HG03175 (cell line): ENCODE data around the gene MDH2.
"Not testable (repeated sequence)": the region's sequence is repeated elsewhere in the genome, so short reads cannot be mapped to it uniquely, and the experiment has no call there.

Experiments
- ATAC-seq: cut with Tn5 transposase; IDR thresholded peaks from one replicate; pipeline ENCODE4 v1.9.1; 2021; ENCODE audit warnings: mild to moderate bottlenecking, moderate library complexity; ENCODE audit not compliant: unreplicated experiment

MDH2 gene

DNA sequence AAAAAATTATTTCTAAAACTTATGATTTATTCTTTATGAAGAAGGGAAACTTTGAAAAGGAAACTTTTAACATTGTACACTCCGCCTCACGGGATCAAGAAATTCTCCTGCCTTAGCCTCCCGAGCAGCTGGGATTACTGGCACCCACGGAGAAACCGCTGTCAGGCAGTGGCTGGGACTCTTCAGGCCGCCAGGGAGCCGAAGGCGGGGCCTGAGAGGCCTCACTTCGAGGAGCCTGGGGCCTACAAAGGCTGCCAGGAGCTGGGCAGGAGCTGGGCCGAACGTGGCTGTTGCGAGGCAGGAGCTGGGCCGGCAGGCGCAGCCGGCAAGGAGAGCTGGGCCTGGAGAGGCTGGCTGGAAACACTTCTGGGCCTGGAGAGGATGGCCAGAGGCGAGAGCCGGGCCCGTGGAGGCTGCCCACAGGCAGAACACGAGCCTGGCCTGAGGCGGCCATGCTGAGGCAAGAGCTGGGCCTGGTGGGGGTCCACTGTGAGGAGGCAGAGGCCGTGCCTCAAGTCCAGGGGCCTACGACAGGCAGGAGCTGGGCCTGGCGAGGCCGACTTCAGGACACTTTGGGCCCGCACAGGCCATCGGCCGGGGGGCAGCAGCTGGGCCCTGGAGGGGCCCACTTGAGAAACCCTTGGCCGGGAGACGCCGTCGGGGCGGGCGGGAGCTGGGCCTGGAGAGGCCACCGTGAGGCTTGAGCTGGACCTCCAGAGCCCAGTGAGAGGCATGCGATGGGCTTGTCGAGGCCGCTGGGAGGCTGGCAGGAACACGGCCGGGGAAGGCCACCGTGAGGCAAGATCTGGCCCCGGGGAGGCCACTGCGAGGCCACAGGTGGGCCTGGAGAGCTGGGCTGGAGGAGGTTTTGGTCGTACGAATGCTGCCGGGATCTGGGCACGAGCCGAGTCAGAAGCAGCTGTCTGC, 23.7 kb downstream of the MDH2 start:
- ATAC-seq: no peak

DNA sequence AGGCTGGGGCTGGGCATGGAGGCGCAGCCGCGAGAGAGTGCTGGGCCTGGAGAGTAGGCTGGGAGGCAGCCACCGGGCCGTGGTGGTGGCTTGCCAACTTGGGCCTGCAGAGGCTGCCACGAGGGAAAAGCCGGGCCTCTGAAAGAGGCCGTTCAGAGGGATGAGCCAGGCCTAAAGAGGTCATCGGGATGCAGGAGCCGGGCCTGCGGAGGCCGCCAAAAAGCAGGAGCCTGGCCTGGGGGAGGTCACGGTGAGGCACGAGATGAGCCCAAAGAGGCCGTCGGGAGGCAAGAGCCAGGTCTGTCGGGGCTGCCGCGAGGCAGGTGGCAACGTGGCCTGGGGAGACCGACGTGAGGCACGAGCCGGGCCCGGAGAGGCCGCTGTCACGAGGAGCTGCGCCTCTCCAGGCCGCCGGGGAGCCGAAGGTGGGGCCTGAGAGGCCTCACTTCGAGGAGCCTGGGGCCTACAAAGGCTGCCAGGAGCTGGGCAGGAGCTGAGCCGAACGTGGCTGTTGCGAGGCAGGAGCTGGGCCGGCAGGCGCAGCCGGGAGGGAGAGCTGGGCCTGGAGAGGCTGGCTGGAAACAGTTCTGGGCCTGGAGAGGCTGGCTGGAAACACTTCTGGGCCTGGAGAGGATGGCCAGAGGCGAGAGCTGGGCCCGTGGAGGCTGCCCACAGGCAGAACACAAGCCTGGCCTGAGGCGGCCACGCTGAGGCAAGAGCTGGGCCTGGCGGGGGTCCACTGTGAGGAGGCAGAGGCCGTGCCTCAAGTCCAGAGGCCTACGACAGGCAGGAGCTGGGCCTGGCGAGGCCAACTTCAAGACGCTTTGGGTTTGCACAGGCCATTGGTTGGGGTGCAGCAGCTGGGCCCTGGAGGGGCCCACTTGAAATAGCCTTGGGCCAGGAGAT, 24.6 kb downstream of the MDH2 start:
- ATAC-seq: no peak

GRCh38 chr7:76073335-76073990, 25.6 kb downstream of the MDH2 start:
- ATAC-seq: no peak

DNA sequence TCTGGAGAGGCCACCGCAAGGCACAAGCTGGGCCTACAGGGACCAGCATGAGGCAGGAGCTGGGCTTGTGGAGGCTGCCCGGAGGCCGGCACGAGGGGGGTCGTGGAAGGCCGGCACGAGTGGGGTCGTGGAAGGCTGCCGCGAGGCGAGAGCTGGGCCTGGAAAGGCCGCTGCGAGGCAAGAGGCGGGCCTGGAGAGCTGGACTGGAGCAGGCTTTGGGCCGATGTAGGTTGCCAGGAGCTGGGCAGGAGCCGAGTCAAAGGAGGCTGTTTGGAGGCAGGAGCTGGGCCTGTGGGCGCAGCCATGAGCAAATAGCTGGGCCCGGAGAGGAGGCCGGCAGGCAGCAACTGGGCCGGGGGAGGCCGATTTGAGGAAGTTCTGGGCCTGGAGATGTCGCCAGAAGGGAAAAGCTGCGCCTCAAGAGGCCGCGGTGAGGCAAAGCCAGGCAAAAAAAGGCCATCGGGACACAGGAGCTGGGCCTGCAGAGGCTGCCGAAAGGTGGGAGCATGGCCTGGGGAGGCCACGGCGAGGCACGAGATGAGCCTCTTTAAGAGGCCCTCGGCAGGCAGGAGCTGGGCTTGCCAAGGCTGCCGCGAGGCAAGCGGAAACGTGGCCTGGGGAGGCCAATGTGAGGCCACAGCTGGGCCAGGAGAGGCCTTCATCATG, 26.5 kb downstream of the MDH2 start:
- no peak for ATAC-seq

GRCh38 chr7:76074972-76075370, 27.1 kb downstream of the MDH2 start:
- no peak for ATAC-seq

GRCh38 chr7:76076995-76077394, 29.1 kb downstream of the MDH2 start:
- ATAC-seq: no peak

GRCh38 chr7:76077435-76077834, 29.5 kb downstream of the MDH2 start:
- ATAC-seq: no peak

DNA sequence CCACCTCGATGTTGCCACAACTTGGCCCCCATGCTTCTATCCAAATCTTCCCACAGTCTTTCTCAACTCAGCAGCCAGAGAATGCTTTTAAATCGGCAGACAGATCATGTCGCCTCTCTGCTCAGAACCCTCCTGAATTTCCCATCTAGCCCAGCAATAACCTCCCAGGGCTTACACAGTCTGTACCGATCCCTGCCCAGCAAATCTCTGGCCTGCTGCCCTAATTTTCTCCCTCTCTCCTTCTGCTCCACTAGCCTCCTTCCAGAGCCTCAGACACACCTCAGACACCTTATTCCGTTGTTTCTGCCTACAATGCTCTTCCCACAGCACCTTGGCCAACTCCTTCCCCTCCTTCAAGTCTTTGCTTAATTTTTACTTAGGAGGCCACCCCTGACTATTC, 32.3 kb downstream of the MDH2 start:
- no peak for ATAC-seq

GRCh38 chr7:76084115-76084514, 36.2 kb downstream of the MDH2 start:
- not testable (repeated sequence) for ATAC-seq

- ATAC-seq: no peak
Measured at GRCh38 chr7:76086070-76086469, 38.2 kb downstream of the MDH2 start.

- ATAC-seq: not testable (repeated sequence)
Measured at GRCh38 chr7:76087362-76087791, 39.5 kb downstream of the MDH2 start.

GRCh38 chr7:76089865-76090475, 42.1 kb downstream of the MDH2 start:
- ATAC-seq: no peak

GRCh38 chr7:76091506-76091905, 43.6 kb downstream of the MDH2 start:
- ATAC-seq: no peak

DNA sequence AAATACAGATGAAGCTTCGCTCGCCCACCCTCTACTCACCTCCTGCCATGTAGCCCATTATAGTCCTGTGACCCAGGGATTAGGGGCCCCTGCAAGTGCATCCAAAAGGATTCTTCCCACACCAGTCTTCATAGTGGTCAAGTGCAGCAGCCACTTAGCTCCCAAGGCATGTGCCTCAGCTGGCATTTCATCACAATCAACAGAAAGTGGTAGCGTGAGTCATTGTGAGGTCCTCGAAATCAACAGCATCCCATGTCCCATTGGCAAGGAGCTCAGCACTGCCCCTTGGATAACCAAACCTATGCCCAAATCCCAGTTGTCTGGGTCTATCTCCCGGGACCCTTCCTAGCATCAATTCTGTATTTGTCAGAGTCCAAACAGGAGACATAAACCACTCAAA, 45.6 kb downstream of the MDH2 start:
- ATAC-seq: not testable (repeated sequence)

- not testable (repeated sequence) for ATAC-seq
Measured at GRCh38 chr7:76094326-76094725, 46.4 kb downstream of the MDH2 start.

- ATAC-seq: no peak
Measured at GRCh38 chr7:76095908-76096307, 48.0 kb downstream of the MDH2 start.

DNA sequence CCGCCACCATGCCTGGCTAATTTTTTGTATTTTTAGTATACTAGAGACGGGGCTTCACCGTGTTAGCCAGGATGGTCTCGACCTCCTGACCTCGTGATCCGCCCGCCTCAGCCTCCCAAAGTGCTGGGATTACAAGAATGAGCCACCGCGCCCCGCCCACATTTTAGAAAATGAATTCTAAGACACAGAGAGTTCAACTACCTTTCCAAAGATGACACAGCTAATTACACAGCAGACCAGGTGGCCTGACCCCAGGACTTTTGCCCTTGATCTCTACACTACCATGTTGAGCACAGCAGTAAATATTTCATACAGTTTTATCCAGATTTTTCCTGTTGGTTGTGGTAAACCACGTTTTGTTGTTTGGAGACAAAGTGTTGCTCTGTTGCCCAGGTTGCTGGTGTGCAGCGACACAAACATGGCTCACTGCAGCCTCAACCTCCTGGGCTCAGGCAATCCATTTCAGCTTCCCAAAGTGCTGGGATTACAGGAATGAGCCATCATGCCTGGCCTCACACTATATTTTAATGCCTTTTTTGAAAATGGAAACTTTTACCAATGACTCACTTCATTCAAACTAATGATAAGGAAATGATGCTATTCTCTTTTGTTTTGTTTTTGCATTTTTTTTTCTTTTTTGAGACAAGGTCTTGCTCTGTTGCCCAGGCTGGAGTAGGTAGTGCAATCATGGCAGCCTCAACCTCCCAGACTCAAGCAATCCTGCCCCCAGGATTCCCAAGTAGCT, 54.0 kb downstream of the MDH2 start:
- not testable (repeated sequence) for ATAC-seq

GRCh38 chr7:76103788-76104187, 55.9 kb downstream of the MDH2 start:
- not testable (repeated sequence) for ATAC-seq

GRCh38 chr7:76106130-76106529, 58.2 kb downstream of the MDH2 start:
- not testable (repeated sequence) for ATAC-seq
